Islet precursor cell (in vitro differentiated cells): ENCODE results near the gene GRB2.
"Not testable (repeated sequence)": the region's sequence is repeated elsewhere in the genome, so short reads cannot be mapped to it uniquely, and the experiment has no call there.

ENCODE experiments used
- DNase-seq: peaks from one replicate; pipeline ENCODE4 v3.0.0-alpha.2; 2018

GRB2 gene

DNA sequence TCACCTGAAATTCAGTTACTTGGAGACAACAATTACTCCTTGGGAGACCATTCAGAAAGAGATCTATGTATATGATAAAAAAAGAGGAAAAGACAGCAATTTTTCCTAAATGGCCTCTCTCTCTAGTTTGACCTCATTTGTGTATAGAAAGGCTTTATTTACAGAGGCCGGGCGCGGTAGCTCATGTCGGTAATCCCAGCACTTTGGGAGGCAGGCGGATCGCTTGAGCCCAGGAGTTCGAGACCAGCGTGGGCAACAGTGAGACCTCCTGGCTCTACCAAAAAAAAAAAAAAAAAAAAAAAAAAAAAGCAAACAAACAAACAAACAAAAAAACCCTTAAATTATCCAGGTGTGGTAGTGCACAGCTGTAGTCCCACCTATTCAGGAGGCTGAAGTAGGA, 20.7 kb downstream of the GRB2 start:
- DNase-seq = no peak

DNA sequence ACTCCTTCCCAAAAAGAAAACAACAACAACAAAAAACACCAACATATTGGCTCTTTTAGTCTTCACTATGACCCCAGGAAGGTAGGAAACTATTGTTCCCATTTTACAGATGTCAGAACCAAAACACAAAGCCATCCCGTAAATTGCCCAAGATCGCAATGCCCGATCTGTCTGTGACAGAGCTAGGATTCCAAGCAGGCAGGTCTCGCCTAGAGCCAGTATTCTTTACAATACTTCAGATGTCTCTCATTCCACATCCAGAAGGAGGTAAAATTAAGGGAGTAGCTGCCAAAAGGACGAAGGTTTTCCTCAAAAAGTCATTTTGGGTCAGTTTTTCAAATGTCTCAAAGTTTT, 21.7 kb downstream of the GRB2 start:
- no peak for DNase-seq

DNA sequence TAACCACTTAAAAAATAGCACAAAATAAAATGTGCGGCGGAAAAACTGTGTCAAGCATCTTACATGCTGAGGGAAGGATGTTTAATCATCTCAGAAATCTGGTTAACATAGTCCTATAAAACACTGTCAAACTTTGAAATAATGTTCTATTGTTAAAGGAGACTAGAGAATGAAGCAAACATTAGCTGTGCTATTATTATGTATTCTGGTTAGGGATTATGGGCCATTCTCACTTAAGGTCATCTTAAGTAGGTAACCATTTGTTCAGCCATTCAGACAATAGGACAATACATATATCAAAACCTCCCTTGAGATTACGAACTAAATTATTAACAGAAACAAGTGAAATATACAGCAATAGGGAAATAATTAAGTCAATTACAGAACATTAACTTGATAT, 24.7 kb downstream of the GRB2 start:
- no peak for DNase-seq

DNA sequence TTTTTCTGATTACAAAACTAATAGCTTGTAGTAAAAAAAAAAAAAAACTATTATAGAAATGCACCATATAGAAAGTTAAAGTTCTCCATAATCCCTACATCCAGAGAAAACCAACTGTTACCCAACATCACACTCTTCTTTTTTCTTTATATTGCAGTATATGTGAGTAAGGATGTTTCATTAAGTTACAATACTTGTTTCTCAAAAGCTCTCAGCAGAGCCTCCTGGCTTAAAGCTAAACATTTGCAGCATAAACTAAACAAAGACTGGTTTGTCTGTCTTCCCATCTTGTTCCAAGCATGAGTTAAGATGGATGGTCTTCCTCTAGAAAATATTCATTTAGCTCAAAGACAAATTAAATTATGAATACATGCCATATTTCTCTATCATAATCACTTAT, 25.2 kb downstream of the GRB2 start:
- no peak for DNase-seq

DNA sequence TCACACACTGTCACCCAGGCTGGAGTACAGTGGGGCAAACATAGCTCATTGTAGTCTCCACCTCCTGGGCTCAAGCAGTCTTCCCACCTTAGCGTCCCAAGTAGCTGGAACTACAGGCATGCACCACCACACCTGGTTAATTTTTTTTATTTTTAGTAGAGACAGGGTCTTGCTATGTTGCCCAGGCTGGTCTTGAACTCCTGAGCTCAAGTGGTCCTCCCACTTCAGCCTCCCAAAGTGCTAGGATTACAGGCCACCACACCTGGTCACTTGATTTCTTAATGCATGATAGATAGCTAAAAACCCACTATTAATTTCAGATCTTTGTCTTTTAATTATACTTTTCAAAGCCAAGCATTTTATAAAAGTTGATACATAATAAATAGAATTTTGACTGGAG, 26.1 kb downstream of the GRB2 start:
- not testable (repeated sequence) for DNase-seq

DNA sequence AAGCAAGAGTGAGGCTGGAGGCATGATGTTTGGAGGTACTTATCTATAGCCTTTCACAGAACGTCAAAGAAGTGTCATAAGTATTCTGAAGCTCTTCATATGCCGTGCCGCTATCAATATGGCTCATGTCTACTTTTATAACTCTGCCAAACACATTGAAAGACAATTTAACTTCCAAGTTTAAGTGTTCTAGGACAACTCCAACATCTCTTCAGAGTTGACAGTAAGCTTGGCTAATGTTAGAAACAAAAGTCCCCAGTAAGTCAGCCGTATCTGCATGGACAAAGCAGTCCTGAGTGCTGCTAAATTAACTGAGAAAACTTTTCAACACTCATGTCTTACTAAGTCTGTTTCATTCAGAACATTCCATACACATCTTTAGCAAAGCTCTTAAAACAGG, 32.2 kb downstream of the GRB2 start:
- DNase-seq = no peak

DNA sequence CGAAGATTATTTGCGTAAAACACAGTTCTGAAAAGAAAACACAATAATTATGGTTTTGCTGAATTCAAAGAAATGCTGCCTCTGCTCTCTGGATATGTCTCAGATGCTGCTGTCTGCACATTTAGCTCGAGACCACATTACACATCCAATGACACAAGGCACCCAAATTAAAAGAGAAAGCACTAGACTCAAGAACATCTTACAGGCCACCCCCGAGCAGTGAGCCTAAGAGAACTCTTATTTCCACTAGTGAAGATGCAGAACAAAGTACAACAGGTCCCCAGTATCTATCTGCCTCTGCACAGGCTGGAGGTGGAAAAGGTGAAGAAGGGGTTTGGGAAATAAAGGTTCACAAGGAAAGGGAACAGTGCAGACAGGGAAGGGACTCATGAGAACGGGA, 33.5 kb downstream of the GRB2 start:
- DNase-seq = no peak

DNA sequence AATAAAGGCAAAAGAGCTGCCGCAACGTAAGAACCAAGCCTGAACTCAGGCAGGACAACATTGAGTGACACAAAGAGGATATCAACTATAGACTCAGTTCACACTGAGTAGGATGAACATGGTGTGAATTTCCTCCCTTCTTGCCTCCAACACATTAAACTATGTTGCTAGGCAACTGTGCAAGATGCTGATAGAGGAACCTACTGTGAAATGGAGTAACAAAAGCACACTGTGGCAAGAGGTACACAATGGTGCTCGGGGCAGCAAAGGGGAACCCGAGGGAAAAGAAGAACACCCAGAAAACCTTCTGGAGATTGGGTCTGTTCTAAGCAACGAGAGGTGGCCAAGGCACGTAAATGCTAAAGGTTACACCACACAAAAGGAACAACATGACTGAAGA, 34.1 kb downstream of the GRB2 start:
- no peak for DNase-seq

DNA sequence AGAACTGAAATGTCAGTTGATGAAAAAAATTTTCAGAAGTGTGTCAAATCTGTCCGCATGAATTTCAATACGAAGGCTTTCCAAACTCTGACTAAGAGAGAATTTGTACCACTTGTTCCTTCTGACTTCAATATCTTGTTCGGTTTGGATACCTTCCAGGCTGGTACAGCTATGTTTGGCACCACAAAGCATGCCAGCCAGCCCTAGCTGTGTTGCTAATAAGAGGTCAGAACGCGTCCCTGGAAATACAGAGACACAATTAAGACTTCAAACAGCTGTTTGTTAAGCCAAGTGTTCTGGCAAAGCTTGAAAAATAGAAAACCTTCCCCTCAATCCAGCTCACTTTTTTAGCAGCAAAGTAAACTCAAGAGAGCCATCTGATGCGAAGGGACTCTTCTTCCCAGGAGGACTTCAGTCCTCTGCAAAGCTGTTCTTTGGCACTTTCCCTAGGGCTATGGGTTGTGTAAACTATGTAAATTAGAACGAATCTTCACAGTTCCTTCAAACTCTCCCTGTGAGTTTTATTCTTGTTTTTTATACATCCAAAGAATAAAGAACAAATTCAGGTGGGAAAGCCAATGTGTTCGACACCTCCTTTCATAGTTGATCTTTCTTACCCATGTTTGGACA, 35.1 kb downstream of the GRB2 start:
- no peak for DNase-seq

DNA sequence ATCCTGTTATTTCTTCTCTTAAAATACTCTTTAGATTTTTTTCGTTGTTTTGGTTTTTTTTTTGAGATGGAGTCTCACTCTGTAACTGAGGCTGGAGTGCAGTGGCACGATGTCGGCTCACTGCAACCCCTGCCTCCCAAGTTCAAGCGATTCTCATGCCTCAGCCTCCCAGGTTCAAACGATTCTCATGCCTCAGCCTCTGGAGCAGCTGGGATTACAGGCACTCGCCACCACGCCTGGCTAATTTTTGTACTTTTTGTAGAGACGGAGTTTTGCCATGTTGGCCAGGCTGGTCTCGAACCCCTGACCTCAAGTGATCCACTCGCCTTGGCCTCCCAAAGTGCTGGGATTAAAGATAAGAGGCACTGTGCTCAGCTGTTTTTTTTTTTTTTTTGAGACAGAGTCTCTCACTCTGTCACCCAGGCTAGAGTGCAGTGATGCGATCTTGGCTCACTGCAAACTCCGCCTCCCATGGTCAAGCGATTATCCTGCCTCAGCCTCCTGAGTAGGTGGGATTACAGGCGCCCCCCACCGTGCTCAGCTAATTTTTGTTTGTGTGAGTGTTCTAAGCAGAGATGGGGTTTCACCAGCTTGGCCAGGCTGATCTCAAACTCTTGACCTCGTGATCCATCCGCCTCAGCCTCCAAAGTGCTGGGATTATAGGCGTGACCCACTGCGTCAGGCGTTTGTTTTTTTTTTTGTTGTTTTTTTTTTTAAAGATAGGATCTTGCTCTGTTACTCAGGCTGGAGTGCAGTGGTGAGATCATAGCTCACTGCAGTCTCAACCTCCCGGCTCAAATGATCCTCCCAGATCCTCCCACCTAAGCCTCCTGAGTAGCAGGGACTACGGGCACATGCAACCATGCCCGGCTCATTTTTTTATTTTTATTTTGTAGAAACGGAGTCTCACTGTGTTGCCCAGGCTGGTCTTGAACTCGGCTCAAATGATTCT, 37.4 kb downstream of the GRB2 start:
- peak; percentile 85 for DNase-seq

DNA sequence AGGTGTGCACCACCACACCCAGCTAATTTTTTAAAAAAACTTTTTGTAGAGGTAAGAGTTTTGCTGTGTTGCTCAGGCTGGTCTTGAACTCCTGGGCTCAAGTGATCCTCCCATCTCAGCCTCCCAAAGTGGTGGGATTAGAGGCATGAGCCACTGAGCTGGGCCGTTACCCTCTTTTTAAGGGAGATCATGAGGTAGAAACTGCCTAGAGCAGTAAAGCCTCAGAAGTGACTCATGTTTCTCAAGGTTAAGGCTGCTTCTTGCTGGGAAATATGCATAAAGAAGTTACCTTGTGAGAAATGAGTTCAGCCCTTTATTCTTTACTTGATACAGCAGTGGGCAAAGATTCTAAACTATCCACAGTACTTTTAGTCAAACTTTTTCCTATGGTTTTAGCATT, 38.2 kb downstream of the GRB2 start:
- no peak for DNase-seq

DNA sequence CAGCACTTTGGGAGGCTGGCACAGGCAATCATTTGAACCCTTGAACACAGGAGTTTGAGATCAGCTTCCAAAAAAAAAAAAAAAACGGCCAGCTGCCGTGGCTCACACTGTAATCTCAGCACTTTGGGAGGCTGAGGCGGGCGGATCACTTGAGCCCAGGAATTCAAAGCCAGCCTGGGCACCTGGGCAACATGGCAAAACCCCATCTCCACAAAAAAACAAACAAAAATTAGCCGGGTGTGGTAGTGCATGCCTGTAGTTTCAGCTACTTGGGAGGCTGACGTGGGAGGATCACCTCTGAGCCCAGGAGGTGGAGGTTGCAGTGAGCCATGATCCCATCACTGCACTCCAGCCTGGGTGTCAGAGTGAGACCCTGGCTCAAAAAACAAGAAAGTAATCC, 39.0 kb downstream of the GRB2 start:
- peak; percentile 16 for DNase-seq

DNA sequence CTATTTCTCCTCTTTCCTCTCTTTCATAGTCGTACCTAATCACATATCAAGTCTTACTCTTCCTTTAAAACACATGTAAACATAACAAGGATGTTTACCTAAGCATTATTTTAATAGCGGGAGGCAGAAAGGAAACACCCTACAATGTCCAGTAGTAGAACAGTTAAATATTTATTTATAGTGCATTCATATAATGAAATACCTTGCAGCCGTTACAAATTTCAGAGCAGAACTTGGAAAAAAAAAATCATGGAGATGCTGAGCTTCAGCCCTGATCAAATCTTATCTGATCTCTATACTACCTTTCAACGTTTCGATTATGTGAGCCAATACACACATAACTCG, 39.6 kb downstream of the GRB2 start:
- no peak for DNase-seq

DNA sequence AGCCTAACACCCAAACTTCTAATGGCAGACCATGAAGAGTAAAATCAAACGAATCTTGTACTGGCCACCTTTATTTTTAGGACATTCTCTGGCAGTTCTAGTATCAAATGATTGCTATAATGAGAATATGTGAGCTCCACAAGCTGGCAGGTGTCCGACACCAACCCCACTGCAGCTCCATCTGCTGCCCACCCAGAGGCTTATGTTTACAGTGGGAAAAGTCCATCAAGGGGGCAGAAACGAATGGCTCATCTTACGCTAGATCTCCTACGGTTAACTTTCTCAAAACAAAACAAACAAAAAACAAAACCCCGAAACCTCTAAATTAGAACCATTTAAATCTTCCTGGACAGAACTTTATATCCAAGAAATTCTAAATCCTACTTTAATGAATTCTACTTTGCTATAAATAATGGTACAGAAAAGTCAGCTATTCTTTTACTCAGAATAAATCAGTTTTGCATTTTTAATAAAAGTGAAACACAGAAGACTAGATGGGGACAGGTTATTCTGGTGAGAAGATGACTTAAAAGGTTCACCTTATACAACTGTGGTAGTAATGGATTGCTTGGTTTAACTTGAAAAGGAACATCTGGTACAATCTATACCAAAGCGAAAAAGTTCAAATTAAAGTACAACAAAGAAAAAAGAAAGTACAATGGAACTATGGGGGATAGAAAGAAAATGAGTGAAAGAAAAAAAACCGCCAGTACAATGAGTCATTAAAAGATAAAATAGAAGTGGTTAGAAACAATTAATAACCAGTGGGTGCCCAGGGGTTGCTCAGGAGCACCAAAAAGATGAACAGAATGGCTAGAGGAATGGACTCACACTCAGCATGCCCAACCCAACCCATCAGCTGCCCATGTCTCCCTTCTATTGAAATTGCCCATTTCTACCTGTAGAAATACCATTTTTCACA, 40.2 kb downstream of the GRB2 start:
- DNase-seq = no peak

DNA sequence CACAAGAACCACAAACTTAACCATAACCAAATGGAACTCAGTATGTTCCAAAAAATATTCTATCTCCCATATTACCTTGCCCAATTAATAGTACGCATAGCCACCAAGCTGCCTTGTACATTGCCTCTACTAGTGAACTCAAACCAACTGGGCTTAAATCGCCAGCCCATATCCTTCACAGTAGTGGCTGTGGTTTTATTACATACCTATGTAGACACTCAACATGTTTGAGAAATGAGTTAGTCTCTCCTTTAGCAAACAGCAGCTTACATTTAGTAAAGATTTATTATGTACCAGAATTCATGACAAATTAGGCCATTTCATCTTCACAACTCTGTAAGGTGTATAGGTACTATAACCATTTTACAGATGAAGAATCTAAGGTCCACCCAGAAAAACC, 41.4 kb downstream of the GRB2 start:
- DNase-seq = no peak

DNA sequence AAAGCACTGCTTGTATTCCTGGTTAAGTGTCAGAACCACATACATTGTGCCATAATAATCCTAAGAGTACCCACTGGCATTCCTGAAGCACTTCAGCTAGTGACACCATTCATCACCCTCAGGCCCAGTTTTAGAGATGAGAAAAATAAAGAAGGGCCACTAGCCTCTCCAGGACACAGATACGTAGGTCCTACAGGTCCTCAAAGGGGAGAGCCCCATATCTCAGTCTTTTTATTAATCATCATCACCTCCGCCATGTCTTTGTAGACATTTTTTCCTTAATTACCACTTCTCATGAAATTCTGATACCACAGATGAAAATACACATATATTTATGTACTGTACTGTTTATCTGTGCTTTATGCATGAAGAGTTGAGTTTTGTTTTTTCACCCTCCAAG, 43.5 kb downstream of the GRB2 start:
- DNase-seq = no peak

DNA sequence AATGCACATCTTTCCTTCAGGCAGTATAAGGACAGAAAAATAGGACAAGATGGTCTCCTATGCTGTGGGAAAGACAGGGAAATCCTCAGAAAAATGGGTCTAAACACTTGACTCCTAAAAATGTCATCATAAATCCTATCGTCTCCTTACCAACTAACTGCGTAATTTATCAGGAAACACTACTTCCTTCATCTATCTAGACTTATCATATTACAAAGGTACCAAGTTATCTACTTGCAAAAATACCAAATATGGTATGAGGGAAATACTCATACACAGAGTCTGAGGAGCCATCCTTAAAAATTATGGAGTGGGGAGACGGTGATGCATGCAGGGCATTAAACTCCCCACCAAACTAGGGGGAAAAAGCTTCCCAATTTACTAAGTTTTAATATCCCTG, 44.1 kb downstream of the GRB2 start:
- no peak for DNase-seq

DNA sequence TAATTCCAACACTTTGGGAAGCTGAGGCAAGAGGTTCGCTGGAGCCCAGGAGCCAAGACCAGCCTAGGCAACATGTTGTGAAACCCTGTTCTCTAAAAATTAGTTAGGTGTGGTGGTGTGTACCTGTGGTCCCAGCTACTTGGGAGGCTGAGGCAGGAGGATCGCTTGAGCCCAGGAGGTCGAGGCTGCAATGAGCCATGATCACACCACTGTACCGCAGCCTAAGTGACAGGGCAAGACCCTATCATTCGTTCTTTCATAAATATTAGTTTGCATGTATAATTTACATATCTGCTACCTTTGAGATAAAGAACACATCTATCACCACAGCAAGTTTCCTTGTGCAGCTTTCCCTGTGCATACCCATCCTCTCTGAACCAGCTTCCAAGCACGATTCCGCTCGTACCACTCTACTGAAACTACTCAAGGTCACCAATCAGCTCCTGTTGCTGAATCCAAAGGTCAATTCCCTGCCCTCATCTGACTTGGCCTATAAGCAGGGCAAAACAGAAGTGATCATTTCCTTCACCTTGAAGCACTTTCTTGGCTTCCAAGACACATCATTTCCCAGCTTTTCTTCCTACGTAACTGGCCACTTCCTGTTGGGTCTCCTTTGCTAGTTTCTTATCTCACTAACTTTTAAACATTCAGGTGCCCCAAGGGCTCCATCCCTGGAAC, 49.1 kb downstream of the GRB2 start:
- DNase-seq = no peak

DNA sequence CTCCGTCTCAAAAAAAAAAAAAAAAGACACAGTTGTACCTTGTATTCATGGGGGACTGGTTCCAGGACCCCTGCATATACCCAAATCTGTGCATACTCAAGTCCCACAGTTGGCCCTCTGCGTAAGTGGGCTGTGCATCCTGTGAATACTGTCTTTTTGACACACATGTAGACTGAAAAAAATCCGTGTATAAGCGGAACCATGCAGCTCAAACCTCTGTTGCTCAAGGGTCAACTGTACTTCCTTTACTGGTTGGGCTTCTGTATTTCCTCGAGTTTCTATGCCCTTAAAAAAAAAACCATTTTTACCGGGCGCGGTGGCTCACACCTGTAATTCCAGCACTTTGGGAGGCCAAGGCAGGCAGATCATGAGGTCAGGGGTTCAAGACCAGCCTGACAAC, 52.3 kb downstream of the GRB2 start:
- DNase-seq = no peak

DNA sequence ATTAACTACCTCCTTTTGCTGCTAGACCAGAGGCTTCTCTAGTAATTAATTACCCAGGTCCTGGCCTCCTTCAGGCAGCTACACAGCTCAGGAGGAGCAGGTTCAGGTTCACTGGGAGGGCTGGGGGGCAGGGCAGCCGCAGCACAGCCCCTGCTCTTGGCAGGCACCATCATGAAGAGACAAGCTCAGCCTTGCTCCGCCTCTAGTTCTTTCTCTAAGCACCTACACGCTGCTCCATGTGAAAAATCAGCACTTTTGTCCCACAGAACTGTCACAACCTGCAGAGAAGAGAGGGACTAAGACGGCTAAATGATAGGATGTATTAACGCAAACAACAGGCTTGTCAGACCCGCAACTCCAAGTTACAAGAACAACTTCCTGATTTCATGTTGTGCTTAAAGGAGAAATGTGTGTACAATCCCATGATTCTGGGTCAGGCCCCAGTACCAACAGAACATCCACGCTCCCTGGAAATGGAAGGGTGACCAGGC, 53.4 kb downstream of the GRB2 start:
- peak; percentile 82 for DNase-seq

DNA sequence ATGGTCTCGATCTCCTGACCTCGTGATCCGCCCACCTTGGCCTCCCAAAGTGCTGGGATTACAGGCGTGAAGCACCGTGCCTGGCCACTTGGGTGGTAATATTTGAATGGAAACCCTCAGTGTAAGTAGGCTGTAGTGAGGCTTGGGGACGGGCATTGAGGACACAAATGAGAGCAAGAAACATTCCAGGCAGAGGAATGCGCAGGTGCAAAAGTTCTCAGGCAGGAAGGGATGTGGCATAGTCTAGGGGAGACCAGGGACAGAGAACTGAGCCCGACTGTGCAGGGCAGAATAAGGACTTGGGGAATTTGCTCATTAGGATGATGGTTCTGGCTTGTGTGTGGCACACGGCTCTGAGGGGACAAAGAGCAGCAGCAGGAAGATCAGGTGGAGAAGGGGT, 54.8 kb downstream of the GRB2 start:
- no peak for DNase-seq

DNA sequence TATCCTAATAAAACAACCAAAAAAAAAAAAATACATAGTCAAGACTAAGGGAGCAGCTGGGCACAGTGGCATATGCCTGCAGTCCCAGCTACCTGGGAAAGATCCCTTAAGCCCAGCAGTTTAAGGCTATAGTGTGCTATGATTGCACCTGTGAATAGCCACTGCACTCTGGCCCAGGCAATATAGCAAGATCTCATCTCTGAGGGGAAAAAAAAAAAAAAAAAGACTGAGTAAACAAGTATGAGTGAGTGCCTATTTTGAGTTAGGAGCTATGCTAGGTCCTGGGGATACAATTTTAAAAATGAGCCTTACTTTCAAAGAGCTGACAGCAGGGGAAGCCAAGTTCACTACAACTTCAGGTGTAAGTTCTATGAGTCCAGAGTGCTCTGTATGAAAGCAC, 55.4 kb downstream of the GRB2 start:
- DNase-seq = no peak

DNA sequence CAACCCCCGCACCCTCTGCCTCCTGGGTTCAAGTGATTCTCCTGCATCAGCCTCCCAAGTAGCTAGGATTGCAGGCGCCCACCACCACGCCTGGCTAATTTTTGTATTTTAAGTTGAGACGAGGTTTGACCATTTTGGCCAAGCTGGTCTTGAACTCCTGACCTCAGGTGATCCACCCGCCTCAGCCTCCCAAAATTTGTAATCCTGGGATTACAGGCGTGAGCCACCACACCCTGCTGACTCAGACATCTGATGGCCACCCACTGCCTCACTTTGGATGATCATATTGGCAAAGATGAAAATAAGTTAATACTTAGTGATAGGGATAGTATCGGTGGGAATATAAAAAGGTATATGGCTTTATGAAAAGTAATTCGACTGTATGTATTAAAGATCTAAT, 55.9 kb downstream of the GRB2 start:
- DNase-seq = no peak
